A673 (cell line): Measurements from ENCODE around the gene LBH.

ENCODE experiments used
- EZH2 ChIP-seq: fragments of 200-600 bp; sonication (generic); IDR thresholded peaks from 2 replicates; pipeline ENCODE4 v1.6.1; 2017; ENCODE audit warnings: borderline replicate concordance, low read depth, mild to moderate bottlenecking, mixed read lengths, antibody characterized with exemption, low read length; ENCODE audit not compliant: poor library complexity, severe bottlenecking
- TF ChIP-seq, protein P1 (sequence below): fragments of 300-800, 200-600 bp; sonication (generic); conservative IDR thresholded peaks from 2 replicates; pipeline ENCODE4 v1.5.1; 2017; ENCODE audit warnings: low read depth, mild to moderate bottlenecking, antibody characterized with exemption, low read length, moderate library complexity, mixed read lengths

DNA sequence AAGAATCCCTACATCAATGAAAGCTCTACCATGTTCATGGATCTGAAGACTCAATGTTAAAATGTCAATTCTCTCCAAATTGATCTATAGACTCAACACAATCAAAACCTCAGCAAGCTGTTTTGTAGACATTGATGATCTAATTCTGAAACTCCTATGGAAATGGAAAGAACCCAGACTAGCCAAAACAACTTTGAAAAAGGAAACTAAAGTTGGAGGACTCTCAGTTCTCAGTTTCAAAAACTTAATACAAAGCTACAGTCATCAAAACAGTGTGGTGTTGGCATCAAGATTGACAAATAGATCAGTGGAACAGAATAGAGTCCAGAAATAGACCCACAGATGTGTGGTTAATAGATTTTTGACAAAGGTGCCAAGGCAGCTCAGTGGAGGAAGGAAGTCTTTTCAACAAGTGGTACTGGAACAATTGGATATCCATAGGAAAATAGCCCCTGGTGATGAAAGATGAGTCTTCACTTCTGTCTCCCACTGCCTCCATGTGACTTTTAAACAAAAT, 30.4 kb downstream of the LBH start:
- TF ChIP-seq, protein P1, sequence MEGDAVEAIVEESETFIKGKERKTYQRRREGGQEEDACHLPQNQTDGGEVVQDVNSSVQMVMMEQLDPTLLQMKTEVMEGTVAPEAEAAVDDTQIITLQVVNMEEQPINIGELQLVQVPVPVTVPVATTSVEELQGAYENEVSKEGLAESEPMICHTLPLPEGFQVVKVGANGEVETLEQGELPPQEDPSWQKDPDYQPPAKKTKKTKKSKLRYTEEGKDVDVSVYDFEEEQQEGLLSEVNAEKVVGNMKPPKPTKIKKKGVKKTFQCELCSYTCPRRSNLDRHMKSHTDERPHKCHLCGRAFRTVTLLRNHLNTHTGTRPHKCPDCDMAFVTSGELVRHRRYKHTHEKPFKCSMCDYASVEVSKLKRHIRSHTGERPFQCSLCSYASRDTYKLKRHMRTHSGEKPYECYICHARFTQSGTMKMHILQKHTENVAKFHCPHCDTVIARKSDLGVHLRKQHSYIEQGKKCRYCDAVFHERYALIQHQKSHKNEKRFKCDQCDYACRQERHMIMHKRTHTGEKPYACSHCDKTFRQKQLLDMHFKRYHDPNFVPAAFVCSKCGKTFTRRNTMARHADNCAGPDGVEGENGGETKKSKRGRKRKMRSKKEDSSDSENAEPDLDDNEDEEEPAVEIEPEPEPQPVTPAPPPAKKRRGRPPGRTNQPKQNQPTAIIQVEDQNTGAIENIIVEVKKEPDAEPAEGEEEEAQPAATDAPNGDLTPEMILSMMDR, result no peak
- TF ChIP-seq EZH2, result no peak
